GM19043 (cell line): ENCODE data around the gene BRAF.
"Not testable (repeated sequence)": the region's sequence is repeated elsewhere in the genome, so short reads cannot be mapped to it uniquely, and the experiment has no call there.

ENCODE experiments used
- ATAC-seq: cut with Tn5 transposase; IDR thresholded peaks from one replicate; pipeline ENCODE4 v1.9.1; 2021; ENCODE audit warnings: low read depth; ENCODE audit not compliant: unreplicated experiment

The BRAF gene

DNA sequence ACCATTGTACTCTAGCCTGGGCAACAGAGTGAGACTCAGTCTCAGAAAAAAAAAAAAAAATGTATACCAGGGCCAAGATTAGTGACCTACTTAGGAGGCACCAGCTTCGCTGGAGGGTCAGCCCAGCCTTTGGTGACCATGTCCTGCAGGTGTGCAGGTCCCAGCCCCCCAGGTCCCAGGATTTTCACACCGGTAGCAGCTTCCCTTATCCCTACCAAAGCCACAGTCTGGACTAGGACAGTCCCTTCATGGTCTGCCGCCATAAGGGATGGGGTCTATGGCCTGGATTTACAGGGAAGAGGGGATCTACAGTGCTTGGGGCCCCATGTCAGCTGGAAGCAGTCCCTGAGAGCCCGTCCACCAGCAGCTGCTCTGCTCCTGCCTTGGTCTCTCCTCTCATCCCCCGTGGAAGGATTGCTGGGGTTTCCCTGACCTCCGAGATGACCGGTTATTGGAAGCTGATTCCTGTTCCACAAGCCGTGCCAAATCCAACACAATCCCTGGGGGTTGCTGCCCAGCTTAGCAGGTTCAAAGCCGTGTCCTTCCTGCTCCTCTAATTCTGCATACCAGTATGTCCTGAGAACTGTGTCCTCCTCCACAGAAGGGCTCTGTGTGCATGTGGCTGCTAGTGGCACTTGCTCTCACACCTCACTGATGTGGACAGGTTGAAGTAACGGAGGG, 239.2 kb downstream of the BRAF start:
- no peak for ATAC-seq

DNA sequence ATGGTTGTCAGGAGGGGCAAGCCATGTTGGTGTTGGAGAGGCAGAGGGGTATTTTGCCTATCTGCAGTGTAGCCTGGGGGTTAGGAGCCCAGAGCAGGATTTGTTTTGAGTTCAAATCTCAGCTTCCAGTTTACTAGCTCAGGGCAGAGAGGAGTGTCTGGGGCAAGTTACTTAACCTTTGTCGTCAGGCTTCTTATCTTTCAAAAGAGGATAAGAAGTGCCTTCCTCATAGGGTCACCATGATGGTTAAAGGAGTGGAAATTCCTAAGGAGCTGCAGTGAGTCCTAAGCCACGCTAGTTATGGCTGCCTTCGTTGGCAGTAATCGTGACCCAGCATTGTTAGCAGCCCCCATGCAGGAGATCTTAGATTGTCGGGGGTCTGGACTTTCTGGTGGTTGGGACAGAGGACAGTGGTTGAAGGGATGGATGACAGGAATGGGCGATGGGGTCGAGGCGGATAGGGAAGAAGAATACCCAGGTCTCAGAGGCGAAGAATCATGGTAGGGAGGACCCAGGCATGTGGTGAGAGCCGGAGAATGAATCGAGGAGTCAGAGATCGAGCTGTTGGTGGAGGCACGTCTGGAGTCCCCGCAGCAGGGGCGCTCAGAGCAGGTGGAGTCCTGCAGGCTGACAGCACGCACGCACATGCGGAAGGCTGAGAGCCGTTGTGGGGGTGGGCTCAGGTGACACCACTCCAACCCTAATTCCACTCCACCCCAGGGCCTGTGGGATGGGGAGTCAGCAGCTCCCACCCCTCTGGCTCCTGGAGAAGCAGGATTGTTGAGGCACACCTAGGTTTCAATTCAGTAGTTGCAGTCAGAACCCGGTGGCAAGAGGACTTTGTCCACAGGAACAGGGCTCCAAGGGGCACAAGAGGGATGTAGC, 240.4 kb downstream of the BRAF start:
- ATAC-seq, result no peak

DNA sequence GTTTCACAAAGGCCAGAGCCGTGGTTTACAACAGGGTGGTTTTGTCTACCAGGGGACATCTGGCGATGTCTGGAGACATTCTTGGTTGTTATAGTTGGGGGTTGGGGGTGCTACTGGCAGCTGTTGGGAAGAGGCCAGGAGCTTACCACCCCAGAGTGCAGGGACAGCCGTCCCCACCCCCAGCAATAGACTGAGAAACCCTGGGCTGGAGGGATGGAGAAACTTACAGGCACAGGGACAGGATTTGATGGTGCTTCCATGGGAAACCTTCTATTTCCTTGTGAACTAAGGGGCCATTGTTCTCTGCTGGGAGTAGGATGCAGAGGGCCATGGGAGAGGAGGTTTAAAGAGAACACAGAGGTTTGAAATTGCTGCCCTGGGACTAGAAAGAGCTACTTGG, 241.1 kb downstream of the BRAF start:
- ATAC-seq, result no peak

DNA sequence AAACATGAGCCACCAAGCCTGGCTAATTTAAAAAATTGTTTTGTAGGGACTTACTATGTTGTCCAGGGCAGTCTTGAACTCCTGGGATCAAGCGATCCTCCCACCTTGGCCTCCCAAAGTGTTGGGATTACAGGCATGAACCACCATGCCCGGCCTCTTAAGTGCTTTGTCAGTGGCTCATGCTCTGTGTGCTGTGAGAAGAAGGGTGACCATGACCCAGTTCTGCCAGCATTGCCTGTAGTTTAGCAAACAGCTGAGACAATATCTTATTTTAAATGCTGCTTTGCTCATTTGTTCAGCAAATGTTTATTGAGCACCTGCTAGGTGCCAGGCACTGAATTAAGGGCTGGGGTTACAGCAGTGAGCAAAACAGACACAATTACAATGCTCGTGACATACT, 243.0 kb downstream of the BRAF start:
- no peak for ATAC-seq

GRCh38 chr7:140680886-140681285, 243.8 kb downstream of the BRAF start:
- no peak for ATAC-seq

DNA sequence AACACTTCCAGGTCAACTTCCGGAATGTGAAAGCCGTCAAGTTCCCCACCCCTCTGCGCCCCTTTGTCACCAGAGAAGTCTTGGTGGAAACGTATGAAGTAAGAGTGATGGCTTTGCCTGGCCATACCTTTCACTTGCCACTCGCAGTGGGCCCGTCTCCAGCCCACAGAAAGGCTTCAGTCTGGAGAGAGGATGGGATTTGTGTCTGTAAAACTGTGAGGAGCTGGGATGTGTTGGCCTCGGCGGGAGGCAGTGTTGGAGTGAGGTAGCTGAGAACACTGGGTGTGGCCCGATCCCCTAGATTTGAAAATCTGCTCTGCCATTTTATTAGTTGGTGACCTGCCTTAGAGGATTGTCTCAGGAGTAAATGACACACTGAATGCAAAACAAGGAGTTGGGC, 245.5 kb downstream of the BRAF start:
- ATAC-seq, result no peak

- ATAC-seq, result no peak
Observed at GRCh38 chr7:140678816-140679130, 246.0 kb downstream of the BRAF start.

DNA sequence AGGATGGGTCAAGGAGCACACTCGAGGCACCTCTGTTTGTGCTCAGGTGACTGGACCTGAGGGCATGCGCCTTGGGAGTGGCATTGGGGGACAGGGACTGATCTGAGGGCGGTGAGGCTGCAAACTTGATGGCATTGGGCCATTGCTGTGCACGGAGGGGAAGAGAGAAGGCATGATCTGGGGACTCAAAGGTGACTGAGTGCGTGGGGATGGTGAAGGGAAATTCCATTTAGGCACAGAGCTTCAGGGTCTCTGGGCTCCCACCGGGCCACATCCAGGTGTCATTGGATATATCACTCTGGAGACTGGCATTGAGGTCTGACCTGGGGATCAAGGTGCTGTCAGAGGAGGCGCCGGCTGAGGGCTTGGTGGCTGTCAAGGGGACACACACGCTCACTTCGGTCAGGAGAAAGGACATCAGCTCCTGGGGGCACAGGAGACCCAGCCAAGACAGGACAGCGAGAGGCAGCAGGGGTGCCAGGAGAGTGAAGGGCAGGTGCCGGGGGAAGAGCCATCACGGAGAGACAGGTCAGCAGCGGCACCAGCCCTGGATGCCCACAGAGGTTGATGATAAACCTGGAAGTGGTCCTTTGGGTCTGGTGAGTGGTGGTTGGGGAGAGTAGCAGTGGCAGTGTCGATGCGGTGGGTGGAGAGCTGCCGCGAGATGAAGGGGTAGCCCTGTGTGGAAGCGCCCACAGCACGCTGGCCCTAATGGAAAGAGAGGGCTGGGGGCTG, 246.5 kb downstream of the BRAF start:
- no peak for ATAC-seq

DNA sequence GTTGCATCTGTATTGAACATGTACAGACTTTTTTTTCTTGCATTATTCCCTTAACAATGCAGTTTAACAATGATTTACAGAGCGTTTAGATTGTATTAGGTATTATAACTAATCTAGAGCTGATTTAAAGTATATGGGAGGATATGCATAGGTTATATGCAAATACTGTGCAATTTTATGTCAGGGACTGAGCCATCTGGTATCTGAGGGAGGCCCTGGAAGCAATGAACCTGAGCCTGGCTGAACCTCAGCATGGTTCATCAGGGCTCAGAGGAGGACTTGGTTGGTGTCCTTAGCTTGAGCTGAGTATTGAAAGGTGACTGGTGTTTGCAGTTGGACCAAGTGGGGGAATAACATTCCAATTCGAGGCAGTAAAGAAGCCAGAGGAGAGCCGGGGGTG, 247.2 kb downstream of the BRAF start:
- no peak for ATAC-seq

- ATAC-seq, result not testable (repeated sequence)
Observed at GRCh38 chr7:140676956-140677355, 247.8 kb downstream of the BRAF start.

- ATAC-seq, result peak; percentile 54
Observed at GRCh38 chr7:140676306-140676705, 248.4 kb downstream of the BRAF start.

DNA sequence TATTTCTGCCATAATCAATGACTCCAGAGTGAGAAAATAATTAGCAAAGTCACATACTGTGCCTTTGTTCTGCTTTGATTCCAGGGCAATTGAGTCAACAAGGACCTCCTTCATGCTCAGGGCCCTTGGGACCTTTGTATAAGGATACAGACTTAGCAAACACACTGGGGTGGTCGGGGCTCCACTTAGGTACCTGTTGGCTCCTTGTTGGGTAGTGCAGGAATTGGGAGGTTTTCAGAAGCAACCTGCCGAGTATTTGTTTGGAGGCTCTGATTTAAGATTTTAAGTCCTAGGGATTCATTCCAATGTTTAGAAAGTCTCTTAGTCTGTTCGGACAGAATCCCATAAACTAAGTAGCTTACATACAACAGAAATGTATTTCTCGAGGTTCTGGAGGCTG, 249.0 kb downstream of the BRAF start:
- no peak for ATAC-seq

DNA sequence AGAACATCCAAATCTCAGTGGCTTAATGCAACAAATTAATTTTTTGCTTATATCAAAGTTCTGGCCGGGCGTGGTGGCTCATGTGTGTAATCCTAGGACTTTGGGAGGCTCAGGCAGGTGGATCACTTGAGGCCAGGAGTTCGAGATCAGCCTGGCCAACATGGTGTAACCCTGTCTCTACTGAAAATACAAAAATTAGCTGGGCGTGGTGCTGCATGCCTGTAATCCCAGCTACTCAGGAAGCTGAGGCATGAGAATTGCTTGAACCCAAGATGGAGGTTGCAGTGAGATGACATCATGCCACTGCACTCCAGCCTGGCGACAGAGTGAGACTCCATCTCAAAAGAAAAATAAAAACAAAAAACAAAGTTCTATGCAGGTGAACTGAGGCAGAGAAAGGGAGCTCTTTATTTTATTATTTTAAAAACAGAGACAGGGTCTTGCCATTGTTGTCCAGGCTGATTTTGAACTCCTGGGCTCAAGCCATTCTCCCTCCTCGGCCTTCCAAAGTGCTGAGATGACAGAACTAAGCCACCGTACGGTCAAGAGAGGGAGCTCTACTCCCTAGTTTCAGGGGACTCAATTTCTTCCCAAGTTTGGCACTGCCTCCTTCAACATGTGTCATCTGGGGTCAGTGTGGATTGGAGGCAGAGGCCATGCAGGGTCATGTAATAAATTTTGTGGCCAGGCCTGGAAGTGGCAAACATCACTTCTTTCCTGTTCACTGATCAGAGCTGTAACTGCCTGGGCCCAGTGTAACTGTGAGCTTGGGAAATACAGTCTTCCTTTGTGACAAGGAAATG, 249.6 kb downstream of the BRAF start:
- ATAC-seq, result no peak

- ATAC-seq, result peak; percentile 40
Observed at GRCh38 chr7:140674356-140674800, 250.4 kb downstream of the BRAF start.

- no peak for ATAC-seq
Observed at GRCh38 chr7:140673774-140674155, 251.0 kb downstream of the BRAF start.

GRCh38 chr7:140673063-140673773, 251.5 kb downstream of the BRAF start:
- ATAC-seq, result peak; percentile 22

DNA sequence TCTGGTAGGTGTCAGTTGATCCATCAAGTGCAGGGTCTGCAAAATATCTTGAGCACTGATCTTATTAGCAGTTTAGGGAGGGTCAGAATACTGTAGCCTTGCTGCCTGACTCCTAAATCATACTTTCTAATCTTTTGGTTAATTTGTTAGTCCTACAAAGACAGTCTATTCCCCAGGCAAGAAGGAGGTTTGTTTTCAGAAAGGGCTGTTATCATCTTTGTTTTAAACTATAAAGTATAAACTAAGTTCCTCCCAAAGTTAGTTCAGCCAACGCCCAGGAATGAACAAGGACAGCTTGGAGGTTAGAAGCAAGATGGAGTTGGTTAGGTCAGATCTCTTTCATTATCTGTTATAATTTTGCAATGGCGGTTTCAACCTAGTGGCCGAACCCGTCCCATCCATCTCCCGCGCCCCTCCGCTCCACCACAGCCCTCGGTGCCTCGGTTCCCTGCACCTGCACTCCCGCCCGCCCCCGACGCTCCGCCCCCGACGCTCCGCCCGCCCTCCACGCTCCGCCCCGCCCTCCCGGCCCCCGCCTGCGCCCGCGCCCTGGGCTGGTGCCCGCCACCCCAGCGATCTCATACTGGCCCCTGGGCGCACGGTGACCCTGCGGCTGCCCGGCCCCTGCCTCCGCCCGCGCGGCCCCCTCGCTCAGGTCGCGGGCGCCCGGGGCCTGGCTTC, 252.2 kb downstream of the BRAF start, which contains the start of gene ADCK2:
Gene ADCK2 (plus strand): TSS at position 564 of the 681 bp plus-strand sequence. CDS start 386 bp downstream, outside the sequence.
- ATAC-seq, result peak; percentile 37

DNA sequence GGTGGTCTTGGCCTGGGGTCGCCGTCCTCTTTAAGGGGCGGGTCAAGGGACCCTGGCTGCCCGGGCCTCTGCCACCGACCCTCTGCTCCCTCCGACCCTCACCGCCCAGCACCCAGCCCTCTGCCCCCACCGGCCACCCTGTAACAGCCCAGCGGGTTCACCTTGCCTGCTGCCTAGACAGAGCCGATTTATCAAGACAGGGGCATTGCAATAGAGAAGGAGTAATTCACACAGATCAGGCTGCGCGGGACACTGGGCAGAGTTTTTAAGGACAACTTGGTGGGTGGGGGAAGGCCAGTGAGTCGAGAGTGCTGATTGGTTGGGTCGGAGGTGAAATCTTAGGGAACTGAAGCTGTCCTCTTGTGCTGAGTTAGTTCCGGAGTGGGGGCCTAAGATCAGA, 252.8 kb downstream of the BRAF start:
- ATAC-seq, result no peak

GRCh38 chr7:140670343-140670935, 254.3 kb downstream of the BRAF start:
- ATAC-seq, result no peak
